ENCODE data around the gene MALSU1. TPM values are rescaled to one million over a fixed set of nuclear protein-coding genes. Genes with fewer than 3 reads are reported as not detected.

Gene MALSU1
- polyA plus RNA-seq, 1 of the 3 experiments (the other 2 are of a cell fraction) = 102 TPM

GRCh38 chr7:23332910-23333612 lies 33.9 kb downstream of the MALSU1 start:
- peaks cover 57% of the 10 kb centered on the region for H3F3A ChIP-seq (replicated peaks; ENCODE audit: insufficient read depth)
- peak overlapping the region; percentile 65 for H3K4me2 ChIP-seq
- no peaks in the 10 kb centered on the region for H3K27me3 ChIP-seq (ENCODE audit: insufficient read depth)
- peaks cover 8 to 33% of the 10 kb centered on the region in 2 experiments for H3K4me1 ChIP-seq (ENCODE audit: control insufficient read depth in 1 of 2, insufficient read depth in 2 of 2, low read depth in 1 of 2, low read length in 1 of 2)
- TF ChIP-seq SIN3A (IDR thresholded peaks at IDR 0.05; ENCODE audit: borderline replicate concordance, low read depth, low read length) (no peak), EP300 (IDR thresholded peaks at IDR 0.05; ENCODE audit: borderline replicate concordance in 1 of 2, low read depth in 1 of 2, low read length in 1 of 2) (no peak), MXI1 (IDR thresholded peaks at IDR 0.05; ENCODE audit: low read depth, low read length) (no peak)
- POLR2A ChIA-PET = interaction anchor here (0.6 kb wide), 1 partner anchor 144 kb away, joined by 3 read pairs; no protein-coding TSS in a partner anchor
- H3K9me2 ChIP-seq = no peaks in the 10 kb centered on the region
- H3K79me2 ChIP-seq (ENCODE audit: insufficient read depth) = peaks cover 57% of the 10 kb centered on the region
- CTCF ChIA-PET = interaction anchor here (0.6 to 1.6 kb wide), 5 partner anchors 14 to 214 kb away, joined by 3 to 7 read pairs (median 4); no protein-coding TSS in a partner anchor
- peaks cover 5% of the 10 kb centered on the region; the same call in 1 of the 2 replicates for H4K20me1 ChIP-seq (ENCODE audit: insufficient read depth)
- H3K36me3 ChIP-seq (replicated peaks in 1 of 2; ENCODE audit: control insufficient read depth in 1 of 2, insufficient read depth in 2 of 2, low read length in 1 of 2) = peaks cover 31 to 64% of the 10 kb centered on the region in 2 experiments
- H3K9me3 ChIP-seq = peaks cover 10% of the 10 kb centered on the region; the same call in 1 of the 2 replicates
- H3K9ac ChIP-seq = peak overlapping the region; percentile 26; the same call in 1 of the 2 replicates
- H3K27ac ChIP-seq (ENCODE audit: low read depth in 2 of 2, low read length in 1 of 2) = peak overlapping the region; percentile 71 to 99
- no peak overlapping the region for H2AFZ ChIP-seq (ENCODE audit: low read depth)
- WGBS (ENCODE audit: low lambda C conversion rate) = 31% methylated on average over 4 of the region's 4 CpGs
- no peak overlapping the region; a peak in 1 of 4 replicates for H3K4me3 ChIP-seq (ENCODE audit: low read depth in 2 of 2, low read length in 1 of 2)
- DNase-seq = peak; percentile 43

- no peaks in the 10 kb centered on the region for H3K27me3 ChIP-seq (ENCODE audit: insufficient read depth)
- peaks cover 50% of the 10 kb centered on the region for H3K79me2 ChIP-seq (ENCODE audit: insufficient read depth)
- peak overlapping the region in 1 of 2 experiments; percentile 13; a peak in 1 of 4 replicates for H3K4me3 ChIP-seq (ENCODE audit: low read depth in 2 of 2, low read length in 1 of 2)
- H3K27ac ChIP-seq (ENCODE audit: low read depth in 2 of 2, low read length in 1 of 2) = peak overlapping the region; percentile 71 to 99
- peak overlapping the region; percentile 65 for H3K4me2 ChIP-seq
- peaks cover 10% of the 10 kb centered on the region; the same call in 1 of the 2 replicates for H3K9me3 ChIP-seq
- WGBS (ENCODE audit: low lambda C conversion rate) = 31% methylated on average over 9 of the region's 9 CpGs
- ChIA-PET CTCF (interaction anchor here (0.6 to 1.6 kb wide), 4 partner anchors 15 to 213 kb away, joined by 4 to 7 read pairs (median 4); no protein-coding TSS in a partner anchor), POLR2A (interaction anchor here (0.6 kb wide), 1 partner anchor 145 kb away, joined by 3 read pairs; no protein-coding TSS in a partner anchor)
- H2AFZ ChIP-seq (ENCODE audit: low read depth) = no peak overlapping the region
- H3K4me1 ChIP-seq (ENCODE audit: control insufficient read depth in 1 of 2, insufficient read depth in 2 of 2, low read depth in 1 of 2, low read length in 1 of 2) = peaks cover 8 to 33% of the 10 kb centered on the region in 2 experiments
- H3F3A ChIP-seq (replicated peaks; ENCODE audit: insufficient read depth) = peaks cover 57% of the 10 kb centered on the region
- no peaks in the 10 kb centered on the region for H3K9me2 ChIP-seq
- H3K9ac ChIP-seq = peak overlapping the region; percentile 59; the same call in 1 of the 2 replicates
- H4K20me1 ChIP-seq (ENCODE audit: insufficient read depth) = peaks cover 5% of the 10 kb centered on the region; the same call in 1 of the 2 replicates
- no peak for DNase-seq
- H3K36me3 ChIP-seq (replicated peaks in 1 of 2; ENCODE audit: control insufficient read depth in 1 of 2, insufficient read depth in 2 of 2, low read length in 1 of 2) = peaks cover 38 to 64% of the 10 kb centered on the region in 2 experiments
- TF ChIP-seq ELF1 (IDR thresholded peaks at IDR 0.05) = 0 out of 2 replicates have a peak, but pooled peaks have one; percentile 13
- no peak for TF ChIP-seq MXI1 (IDR thresholded peaks at IDR 0.05; ENCODE audit: low read depth, low read length)
- TF ChIP-seq GATA2 (CRISPR knock-in tag; IDR thresholded peaks at IDR 0.05) = no peak
- peak; percentile 89 for TF ChIP-seq MAX (IDR thresholded peaks at IDR 0.05; ENCODE audit: low read depth)
- no peak for TF ChIP-seq SMC3 (IDR thresholded peaks at IDR 0.05; ENCODE audit: low read depth, low read length)
- TF ChIP-seq TCF12 (IDR thresholded peaks at IDR 0.05) = peak; percentile 93
- TF ChIP-seq RFX5 (IDR thresholded peaks at IDR 0.05; ENCODE audit: low read length) = no peak
- TF ChIP-seq PBX3 (IDR thresholded peaks at IDR 0.05) = peak; percentile 97
- peak; percentile 80 for TF ChIP-seq FOXM1 (IDR thresholded peaks at IDR 0.05; ENCODE audit: low read depth)
- peak; percentile 58; the same call in 1 of the 2 replicates for TF ChIP-seq USF1 (IDR thresholded peaks at IDR 0.05; ENCODE audit: borderline replicate concordance, low read depth)
- TF ChIP-seq TAF1 (IDR thresholded peaks at IDR 0.05; ENCODE audit: borderline replicate concordance, low read depth, low read length) = no peak; the same call in 1 of the 2 replicates
- peak; percentile 85 for TF ChIP-seq ZBTB33 (IDR thresholded peaks at IDR 0.05; ENCODE audit: borderline replicate concordance, low read depth)
- TF ChIP-seq GABPA (IDR thresholded peaks at IDR 0.05; ENCODE audit: low read depth) = no peak
- peak in 1 of 2 experiments; percentile 89; a peak in 2 of 4 replicates for TF ChIP-seq EP300 (IDR thresholded peaks at IDR 0.05; ENCODE audit: borderline replicate concordance in 1 of 2, low read depth in 1 of 2, low read length in 1 of 2)
- peak; percentile 87; the same call in 1 of the 2 replicates for TF ChIP-seq TEAD4 (IDR thresholded peaks at IDR 0.05; ENCODE audit: borderline replicate concordance, insufficient read depth)
- no peak for TF ChIP-seq RAD21 (IDR thresholded peaks at IDR 0.05; ENCODE audit: low read length)
- no peak for TF ChIP-seq YY1 (IDR thresholded peaks at IDR 0.05; ENCODE audit: low read depth)
- TF ChIP-seq EZH2phosphoT487 (IDR thresholded peaks at IDR 0.05; ENCODE audit: borderline replicate concordance, low read depth) = no peak
- TF ChIP-seq FOSL2 (IDR thresholded peaks at IDR 0.05; ENCODE audit: borderline replicate concordance, low read depth) = peak; percentile 95
- TF ChIP-seq RCOR1 (IDR thresholded peaks at IDR 0.05; ENCODE audit: low read length) = no peak
Measured at GRCh38 chr7:23333671-23334246, 34.6 kb downstream of the MALSU1 start.
